Activated B cell treated with CpG ODN at 0.5 μM for 24 hours (primary cell): ENCODE data around the gene RAB22A. TPM values are rescaled to one million over a fixed set of nuclear protein-coding genes. Genes with fewer than 3 reads are reported as not detected.

ENCODE experiments used
- ATAC-seq: fragments of 200-7000 bp; cut with Tn5 transposase; one replicate; pipeline ENCODE4 v1.10.0; 2021; ENCODE audit warnings: low read depth, mild to moderate bottlenecking, moderate library complexity
- CTCF ChIA-PET: fragments of 350-600 bp; sonication (Branson Sonifier 250); formaldehyde crosslinking; loops from one replicate; lab custom pipeline; 2021; ENCODE audit warnings: antibody characterized with exemption; lab: Charles Lee
- POLR2A ChIA-PET: fragments of 350-600 bp; sonication (Branson Sonifier 250); formaldehyde crosslinking; loops from one replicate; lab custom pipeline; 2021; ENCODE audit warnings: antibody characterized with exemption; lab: Charles Lee
- DNase-seq: peaks from one replicate; pipeline ENCODE4 v3.0.0; 2022
- H3K27ac Mint-ChIP-seq: one replicate; pipeline ENCODE4 v1.8.0; 2020; ENCODE audit warnings: mixed read lengths
- H3K27me3 Mint-ChIP-seq: one replicate; pipeline ENCODE4 v1.8.0; 2021; ENCODE audit warnings: mixed read lengths
- H3K36me3 Mint-ChIP-seq: one replicate; pipeline ENCODE4 v1.8.0; 2021; ENCODE audit warnings: low read depth, mixed read lengths
- H3K4me1 Mint-ChIP-seq: one replicate; pipeline ENCODE4 v1.8.0; 2021; ENCODE audit warnings: mixed read lengths
- H3K4me3 Mint-ChIP-seq: one replicate; pipeline ENCODE4 v1.8.0; 2020; ENCODE audit warnings: mild to moderate bottlenecking, mixed read lengths
- H3K9me3 Mint-ChIP-seq: one replicate; pipeline ENCODE4 v1.8.0; 2020; ENCODE audit warnings: mixed read lengths
- CTCF ChIP-seq: fragments of 200-600 bp; IDR thresholded peaks from one replicate; pipeline ENCODE4 v1.8.0; 2022; ENCODE audit warnings: antibody characterized with exemption, mild to moderate bottlenecking
- intact Hi-C: fragments of 100-400 bp; cut with micrococcal nuclease; formaldehyde crosslinking; loops from one replicate; pipeline ENCODE4 v1.15.1; 2024
- total RNA-seq: library from RNA; stranded (reverse); gene quantifications from 2 replicates; pipeline ENCODE4 v1.2.3, GENCODE V29; 2022

RAB22A gene
- total RNA-seq, 1 donor from 2014 or later: 15.7 TPM

GRCh38 chr20:58321205-58321604 is 11.7 kb downstream of the RAB22A start:
- TF ChIP-seq CTCF: no peak
- no peak overlapping the region for H3K4me3 Mint-ChIP-seq
- H3K36me3 Mint-ChIP-seq: peaks cover 38% of the 10 kb centered on the region
- no peaks in the 10 kb centered on the region for H3K9me3 Mint-ChIP-seq
- ATAC-seq: no peak
- ChIA-PET CTCF (no interaction called here), POLR2A (interaction anchor here (0.7 kb wide), 1 partner anchor 45 kb away, joined by 5 read pairs; no protein-coding TSS in a partner anchor)
- H3K27me3 Mint-ChIP-seq: no peaks in the 10 kb centered on the region
- H3K27ac Mint-ChIP-seq: no peak overlapping the region
- intact Hi-C loops: no loop called here
- peaks cover 25% of the 10 kb centered on the region for H3K4me1 Mint-ChIP-seq
- DNase-seq: no peak

GRCh38 chr20:58322083-58322482 is 12.6 kb downstream of the RAB22A start:
- ChIA-PET CTCF (no interaction called here), POLR2A (no interaction called here)
- Mint-ChIP-seq H3K4me1 (peaks cover 28% of the 10 kb centered on the region), H3K27ac (no peak overlapping the region), H3K36me3 (peaks cover 33% of the 10 kb centered on the region), H3K9me3 (no peaks in the 10 kb centered on the region), H3K27me3 (no peaks in the 10 kb centered on the region), H3K4me3 (no peak overlapping the region)
- ATAC-seq (no peak), DNase-seq (no peak)
- intact Hi-C loops: no loop called here
- no peak for TF ChIP-seq CTCF

- no peak for ATAC-seq
- ChIA-PET POLR2A (no interaction called here), CTCF (no interaction called here)
- TF ChIP-seq CTCF: no peak
- Mint-ChIP-seq H3K27ac (no peak overlapping the region), H3K27me3 (no peaks in the 10 kb centered on the region), H3K4me1 (peaks cover 33% of the 10 kb centered on the region), H3K9me3 (no peaks in the 10 kb centered on the region), H3K36me3 (peaks cover 28% of the 10 kb centered on the region), H3K4me3 (no peak overlapping the region)
- intact Hi-C loops: no loop called here
- DNase-seq: no peak
Observed at GRCh38 chr20:58325912-58326311, 16.4 kb downstream of the RAB22A start.

GRCh38 chr20:58327211-58327610 is 17.7 kb downstream of the RAB22A start:
- ATAC-seq (no peak), DNase-seq (no peak)
- Mint-ChIP-seq H3K9me3 (no peaks in the 10 kb centered on the region), H3K4me1 (peaks cover 33% of the 10 kb centered on the region), H3K4me3 (no peak overlapping the region), H3K36me3 (peaks cover 33% of the 10 kb centered on the region), H3K27me3 (no peaks in the 10 kb centered on the region), H3K27ac (no peak overlapping the region)
- intact Hi-C loops: no loop called here
- ChIA-PET CTCF (no interaction called here), POLR2A (no interaction called here)
- TF ChIP-seq CTCF: no peak

GRCh38 chr20:58328836-58329235 is 19.3 kb downstream of the RAB22A start:
- ChIA-PET CTCF (no interaction called here), POLR2A (no interaction called here)
- intact Hi-C loops: no loop called here
- H3K9me3 Mint-ChIP-seq: no peaks in the 10 kb centered on the region
- H3K36me3 Mint-ChIP-seq: peaks cover 38% of the 10 kb centered on the region
- ATAC-seq: no peak
- no peaks in the 10 kb centered on the region for H3K27me3 Mint-ChIP-seq
- no peak for DNase-seq
- H3K4me3 Mint-ChIP-seq: no peak overlapping the region
- TF ChIP-seq CTCF: no peak
- H3K4me1 Mint-ChIP-seq: peaks cover 33% of the 10 kb centered on the region
- no peak overlapping the region for H3K27ac Mint-ChIP-seq
